GM23248 (cell line): ENCODE measurements around the gene APBA1.

Experiments
- EZH2 ChIP-seq: fragments of 200-600 bp; sonication (generic); IDR thresholded peaks from 2 replicates; pipeline ENCODE4 v1.6.1; 2018; ENCODE audit warnings: antibody characterized with exemption, mild to moderate bottlenecking; ENCODE audit not compliant: insufficient read depth, poor library complexity, severe bottlenecking
- EZH2phosphoT487 ChIP-seq: fragments of 200-600 bp; sonication (generic); IDR thresholded peaks from 2 replicates; pipeline ENCODE4 v1.6.1; 2018; ENCODE audit warnings: antibody characterized with exemption, moderate library complexity, mild to moderate bottlenecking, low read depth; ENCODE audit not compliant: insufficient read depth

GRCh38 chr9:69516353-69517322, 155.5 kb downstream of the APBA1 start:
- no peak for TF ChIP-seq EZH2
- no peak for TF ChIP-seq EZH2phosphoT487
